GM13976 (cell line): Measurements from ENCODE around the gene POU2AF2.

Experiments
- DNase-seq: peaks from one replicate; pipeline ENCODE4 v3.0.0; 2012; ENCODE audit warnings: low spot score
- CTCF ChIP-seq: IDR thresholded peaks from 2 replicates; pipeline ENCODE4 v1.5.1; 2012; ENCODE audit warnings: borderline replicate concordance, mild to moderate bottlenecking; ENCODE audit not compliant: insufficient read depth; ENCODE audit errors: extremely low read depth, missing control alignments, control extremely low read depth
- in situ Hi-C: fragments of 300-500 bp; cut with MboI; formaldehyde crosslinking; loops from one replicate; pipeline ENCODE4 v1.12.0; 2022; ENCODE audit warnings: low sequenced_read_pairs, mixed read lengths, inconsistent platforms; ENCODE audit not compliant: unreplicated experiment

POU2AF2 gene

GRCh38 chr11:111299101-111300026 is 53.8 kb downstream of the POU2AF2 start:
- TF ChIP-seq CTCF: peak; percentile 35
- peak; percentile 77 for DNase-seq
- in situ Hi-C loops: no loop called here

- in situ Hi-C loops: no loop called here
- TF ChIP-seq CTCF: no peak
- no peak for DNase-seq
Observed at GRCh38 chr11:111300569-111300968, 55.0 kb downstream of the POU2AF2 start.

- in situ Hi-C loops: no loop called here
Observed at GRCh38 chr11:111301004-111301841, 55.7 kb downstream of the POU2AF2 start.

GRCh38 chr11:111301842-111302118 is 56.3 kb downstream of the POU2AF2 start:
- in situ Hi-C loops: no loop called here
- no peak for DNase-seq

More at GRCh38 chr11:111301004-111301841, 55.7 kb downstream of the POU2AF2 start:
- DNase-seq: no peak
- no peak for TF ChIP-seq CTCF

GRCh38 chr11:111302298-111302697 is 56.8 kb downstream of the POU2AF2 start:
- in situ Hi-C loops: no loop called here
- TF ChIP-seq CTCF: no peak
- no peak for DNase-seq

More at GRCh38 chr11:111301842-111302118, 56.3 kb downstream of the POU2AF2 start:
- no peak for TF ChIP-seq CTCF

GRCh38 chr11:111303461-111303860 is 57.9 kb downstream of the POU2AF2 start:
- in situ Hi-C loops: no loop called here
- no peak for TF ChIP-seq CTCF
- DNase-seq: no peak
